Neural progenitor cell (in vitro differentiated cells): ENCODE measurements around the gene SMLR1. TPM values are rescaled to one million over a fixed set of nuclear protein-coding genes. Genes with fewer than 3 reads are reported as not detected.

ENCODE experiments used
- DNase-seq: peaks from one replicate; pipeline ENCODE4 v3.0.0-alpha.2; 2016; ENCODE audit warnings: low spot score
- H2AFZ ChIP-seq: fragments of 200-600 bp; sonication (generic); replicated peaks from 2 replicates; pipeline ENCODE4 v1.6.1; 2016; ENCODE audit warnings: antibody characterized with exemption
- H3F3A ChIP-seq: fragments of 200-600 bp; sonication (generic); 2 replicates; pipeline ENCODE4 v1.6.1; 2016; ENCODE audit warnings: antibody characterized with exemption, low read depth
- H3K27ac ChIP-seq: fragments of 200-600 bp; sonication (generic); 2 replicates; pipeline ENCODE4 v1.5.1; 2016; ENCODE audit warnings: mild to moderate bottlenecking
- H3K27me3 ChIP-seq: fragments of 200-600 bp; sonication (generic); 2 replicates; pipeline ENCODE4 v1.6.1; 2016; ENCODE audit warnings: mild to moderate bottlenecking, moderate library complexity
- H3K36me3 ChIP-seq: fragments of 200-600 bp; sonication (generic); 2 replicates; pipeline ENCODE4 v1.5.1; 2016
- H3K4me1 ChIP-seq: fragments of 200-600 bp; sonication (generic); 2 replicates; pipeline ENCODE4 v1.6.1; 2016; ENCODE audit warnings: mixed run types
- H3K4me2 ChIP-seq: fragments of 200-600 bp; sonication (generic); 2 replicates; pipeline ENCODE4 v1.6.1; 2016
- H3K4me3 ChIP-seq: fragments of 200-600 bp; sonication (generic); 2 replicates; pipeline ENCODE4 v1.5.1; 2016
- H3K79me2 ChIP-seq: fragments of 200-600 bp; sonication (generic); 2 replicates; pipeline ENCODE4 v1.6.1; 2016; ENCODE audit warnings: low read depth
- H3K9ac ChIP-seq: fragments of 200-600 bp; sonication (generic); 2 replicates; pipeline ENCODE4 v1.6.1; 2016
- H3K9me3 ChIP-seq: fragments of 200-600 bp; sonication (generic); 2 replicates; pipeline ENCODE4 v1.5.1; 2016; ENCODE audit warnings: low read depth
- H4K20me1 ChIP-seq: fragments of 200-600 bp; sonication (generic); 2 replicates; pipeline ENCODE4 v1.6.1; 2016; ENCODE audit warnings: low read depth
- H3K27ac Mint-ChIP-seq: 3 replicates; pipeline ENCODE4 v1.8.0; 2021; ENCODE audit warnings: mixed read lengths
- H3K27me3 Mint-ChIP-seq: 2 replicates; pipeline ENCODE4 v1.8.0; 2022; ENCODE audit warnings: low read depth, mild to moderate bottlenecking, inconsistent platforms, moderate library complexity, mixed read lengths; ENCODE audit not compliant: insufficient read depth
- H3K36me3 Mint-ChIP-seq: 3 replicates; pipeline ENCODE4 v1.8.0; 2021; ENCODE audit warnings: mixed read lengths
- H3K4me1 Mint-ChIP-seq: 3 replicates; pipeline ENCODE4 v1.8.0; 2021; ENCODE audit warnings: mixed read lengths
- H3K4me3 Mint-ChIP-seq: 3 replicates; pipeline ENCODE4 v1.8.0; 2021; ENCODE audit warnings: mild to moderate bottlenecking, moderate library complexity, mixed read lengths
- H3K9me3 Mint-ChIP-seq: 3 replicates; pipeline ENCODE4 v1.8.0; 2020; ENCODE audit warnings: mixed read lengths
- EZH2 ChIP-seq: fragments of 200-600 bp; sonication (generic); IDR thresholded peaks from 2 replicates; pipeline ENCODE4 v1.6.1; 2017; ENCODE audit warnings: antibody characterized with exemption, mild to moderate bottlenecking, moderate library complexity
- EZH2phosphoT487 ChIP-seq: fragments of 200-600 bp; sonication (generic); IDR thresholded peaks from 2 replicates; pipeline ENCODE4 v1.6.1; 2017; ENCODE audit warnings: antibody characterized with exemption
- total RNA-seq: library from RNA; depleted of rRNA; stranded (reverse); fragments of >200 nt; gene quantifications from 2 replicates; pipeline ENCODE4 v1.2.3, GENCODE V29; 2015; ENCODE audit warnings: low replicate concordance
- TF ChIP-seq, protein P1 (sequence below): fragments of 200-600 bp; sonication (generic); IDR thresholded peaks from 2 replicates; pipeline ENCODE4 v1.5.1; 2017; ENCODE audit warnings: antibody characterized with exemption, mild to moderate bottlenecking

The SMLR1 gene
- total RNA-seq, 1 donor from 2014 or later: not detected

DNA sequence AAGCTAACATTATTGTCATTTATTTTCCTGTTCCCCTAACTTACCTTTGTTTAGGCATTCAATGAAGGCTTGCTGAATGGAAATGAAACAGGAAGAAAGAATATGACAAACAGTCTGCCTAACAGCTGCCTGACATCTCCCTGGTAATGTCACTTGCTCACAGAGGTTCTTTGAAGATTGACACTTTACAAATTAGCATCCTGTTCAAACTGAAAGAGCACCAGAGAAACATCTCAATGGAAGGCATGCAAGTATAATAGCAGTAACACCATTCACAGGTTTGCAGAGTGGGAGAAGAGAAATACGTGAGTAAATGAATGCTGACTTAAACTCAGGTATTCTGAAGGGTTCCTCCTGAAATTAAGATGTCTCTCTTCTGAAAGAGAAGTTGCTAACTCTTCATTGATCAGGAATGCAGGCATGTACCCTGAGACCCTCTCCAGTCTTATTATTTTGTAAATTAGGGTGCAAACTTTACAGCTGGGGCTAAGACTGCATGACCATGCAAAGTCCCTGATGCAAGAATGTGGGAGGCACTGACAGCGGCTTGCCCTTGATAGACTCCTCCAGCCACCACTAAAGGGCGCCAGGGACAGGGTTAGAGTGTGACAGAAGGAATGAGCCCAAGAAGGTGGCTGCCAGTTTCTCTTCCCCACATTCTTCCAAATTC is 1.3 kb upstream of the SMLR1 start:
- no peaks in the 10 kb centered on the region for H3K4me1 ChIP-seq
- no peak overlapping the region for H2AFZ ChIP-seq
- H3K4me3 ChIP-seq: no peak overlapping the region
- H3K4me1 Mint-ChIP-seq: peaks cover 8% of the 10 kb centered on the region
- H3K36me3 Mint-ChIP-seq: no peaks in the 10 kb centered on the region
- no peaks in the 10 kb centered on the region for H4K20me1 ChIP-seq
- H3K9me3 ChIP-seq: no peaks in the 10 kb centered on the region
- H3K4me2 ChIP-seq: no peak overlapping the region
- H3K27me3 Mint-ChIP-seq: peaks cover 4% of the 10 kb centered on the region
- H3K4me3 Mint-ChIP-seq: no peak overlapping the region
- TF ChIP-seq EZH2: no peak
- TF ChIP-seq EZH2phosphoT487: no peak
- TF ChIP-seq, protein P1, sequence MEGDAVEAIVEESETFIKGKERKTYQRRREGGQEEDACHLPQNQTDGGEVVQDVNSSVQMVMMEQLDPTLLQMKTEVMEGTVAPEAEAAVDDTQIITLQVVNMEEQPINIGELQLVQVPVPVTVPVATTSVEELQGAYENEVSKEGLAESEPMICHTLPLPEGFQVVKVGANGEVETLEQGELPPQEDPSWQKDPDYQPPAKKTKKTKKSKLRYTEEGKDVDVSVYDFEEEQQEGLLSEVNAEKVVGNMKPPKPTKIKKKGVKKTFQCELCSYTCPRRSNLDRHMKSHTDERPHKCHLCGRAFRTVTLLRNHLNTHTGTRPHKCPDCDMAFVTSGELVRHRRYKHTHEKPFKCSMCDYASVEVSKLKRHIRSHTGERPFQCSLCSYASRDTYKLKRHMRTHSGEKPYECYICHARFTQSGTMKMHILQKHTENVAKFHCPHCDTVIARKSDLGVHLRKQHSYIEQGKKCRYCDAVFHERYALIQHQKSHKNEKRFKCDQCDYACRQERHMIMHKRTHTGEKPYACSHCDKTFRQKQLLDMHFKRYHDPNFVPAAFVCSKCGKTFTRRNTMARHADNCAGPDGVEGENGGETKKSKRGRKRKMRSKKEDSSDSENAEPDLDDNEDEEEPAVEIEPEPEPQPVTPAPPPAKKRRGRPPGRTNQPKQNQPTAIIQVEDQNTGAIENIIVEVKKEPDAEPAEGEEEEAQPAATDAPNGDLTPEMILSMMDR: no peak
- H3F3A ChIP-seq: no peaks in the 10 kb centered on the region
- DNase-seq: no peak
- H3K27ac ChIP-seq: no peak overlapping the region
- no peaks in the 10 kb centered on the region for H3K27me3 ChIP-seq
- no peaks in the 10 kb centered on the region for H3K79me2 ChIP-seq
- H3K27ac Mint-ChIP-seq: no peak overlapping the region
- H3K36me3 ChIP-seq: no peaks in the 10 kb centered on the region
- H3K9ac ChIP-seq: no peak overlapping the region
- no peaks in the 10 kb centered on the region for H3K9me3 Mint-ChIP-seq

DNA sequence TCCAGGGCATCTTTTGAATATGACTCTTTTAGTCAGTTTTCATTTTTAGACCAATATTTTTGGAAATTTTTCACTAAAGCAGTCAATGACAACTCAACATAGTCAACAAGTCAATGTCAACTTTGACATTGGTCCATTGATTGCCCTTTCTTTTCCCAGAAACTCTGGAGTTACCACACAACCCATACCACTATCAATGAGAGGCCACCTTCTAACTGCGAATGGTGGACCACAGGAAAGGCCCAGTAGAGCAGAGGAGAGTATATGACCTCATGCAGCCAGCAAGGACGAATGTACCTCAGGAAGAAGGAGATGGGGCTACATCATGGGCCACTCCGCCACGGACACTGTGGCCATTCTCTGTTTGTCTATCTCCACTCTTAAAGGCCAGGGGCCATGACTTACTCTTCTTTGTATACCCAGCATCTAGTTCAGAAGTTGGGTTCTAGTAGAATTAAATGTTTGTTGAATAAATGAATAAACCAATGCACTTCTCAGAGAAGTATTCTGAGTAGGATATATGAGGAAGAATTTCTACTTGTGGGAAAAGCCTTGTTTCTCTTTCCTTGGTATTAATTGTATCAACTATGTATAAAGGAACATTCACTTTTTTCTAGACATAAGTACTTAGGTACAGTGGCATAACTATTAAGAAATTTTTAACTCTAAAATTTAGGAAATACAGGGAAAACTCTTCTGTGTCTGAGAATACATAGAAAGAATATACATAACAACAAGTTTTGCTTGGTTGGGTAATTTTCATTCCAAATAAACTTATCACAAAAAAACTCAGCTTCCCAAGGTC is 562 bp upstream of the SMLR1 start:
- no peak overlapping the region for H3K27ac ChIP-seq
- no peak overlapping the region for H3K4me2 ChIP-seq
- no peaks in the 10 kb centered on the region for H3K36me3 ChIP-seq
- Mint-ChIP-seq H3K27ac (no peak overlapping the region), H3K27me3 (peaks cover 4% of the 10 kb centered on the region), H3K9me3 (no peaks in the 10 kb centered on the region), H3K4me3 (no peak overlapping the region), H3K36me3 (no peaks in the 10 kb centered on the region), H3K4me1 (peaks cover 11% of the 10 kb centered on the region)
- H3K9ac ChIP-seq: no peak overlapping the region
- TF ChIP-seq EZH2phosphoT487 (no peak), EZH2 (no peak)
- TF ChIP-seq, protein P1: no peak
- H3K4me1 ChIP-seq: no peaks in the 10 kb centered on the region
- H3K9me3 ChIP-seq: no peaks in the 10 kb centered on the region
- H2AFZ ChIP-seq: no peak overlapping the region
- no peaks in the 10 kb centered on the region for H3K27me3 ChIP-seq
- no peaks in the 10 kb centered on the region for H3K79me2 ChIP-seq
- H4K20me1 ChIP-seq: no peaks in the 10 kb centered on the region
- H3F3A ChIP-seq: no peaks in the 10 kb centered on the region
- DNase-seq: no peak
- no peak overlapping the region for H3K4me3 ChIP-seq

DNA sequence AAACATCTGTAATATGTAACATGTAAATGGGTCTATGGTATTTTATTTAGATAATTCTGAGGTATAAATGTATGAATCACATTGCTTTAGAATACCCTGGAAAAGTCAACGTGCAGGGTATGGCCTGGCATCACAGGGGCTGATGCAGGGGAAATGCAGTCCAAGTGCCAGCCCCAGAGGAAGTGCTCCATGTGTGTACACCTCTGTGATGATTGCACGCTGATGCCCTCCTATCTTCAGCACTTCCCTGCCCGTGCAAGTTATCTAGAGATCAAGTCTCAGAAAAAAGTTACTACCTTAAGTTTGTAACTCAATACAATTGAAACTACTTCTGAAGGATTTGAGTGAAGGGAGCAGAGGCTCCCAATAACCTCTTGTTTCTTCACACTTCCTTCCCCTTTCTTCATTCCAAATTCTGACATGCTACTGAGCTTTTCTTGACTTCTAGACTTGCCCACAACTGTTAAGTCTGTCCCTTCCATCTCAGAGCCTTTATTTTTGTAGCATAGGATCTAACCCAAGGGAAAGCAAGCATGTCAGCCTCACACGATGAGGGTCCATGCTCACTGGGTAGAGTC is 2.2 kb downstream of the SMLR1 start:
- Histone ChIP-seq H3K36me3 (no peaks in the 10 kb centered on the region), H3K9ac (no peak overlapping the region), H3K79me2 (no peaks in the 10 kb centered on the region), H4K20me1 (no peaks in the 10 kb centered on the region), H3K27me3 (no peaks in the 10 kb centered on the region), H3K27ac (no peak overlapping the region), H2AFZ (no peak overlapping the region), H3K4me2 (no peak overlapping the region), H3F3A (no peaks in the 10 kb centered on the region), H3K4me1 (no peaks in the 10 kb centered on the region), H3K9me3 (no peaks in the 10 kb centered on the region), H3K4me3 (no peak overlapping the region)
- Mint-ChIP-seq H3K27me3 (peaks cover 4% of the 10 kb centered on the region), H3K9me3 (no peaks in the 10 kb centered on the region), H3K27ac (no peak overlapping the region), H3K4me3 (no peak overlapping the region), H3K4me1 (peaks cover 13% of the 10 kb centered on the region), H3K36me3 (no peaks in the 10 kb centered on the region)
- no peak for DNase-seq
- TF ChIP-seq EZH2phosphoT487: no peak
- no peak for TF ChIP-seq EZH2
- TF ChIP-seq, protein P1: no peak
